HCT116 (cell line): ENCODE data around the gene BCKDHB. TPM values are rescaled to one million over a fixed set of nuclear protein-coding genes. Genes with fewer than 3 reads are reported as not detected.

ENCODE experiments used
- ATAC-seq: fragments of 200-7000 bp; cut with Tn5 transposase; 2 replicates; pipeline ENCODE4 v1.9.1; 2020; ENCODE audit warnings: mild to moderate bottlenecking, moderate library complexity
- BruUV-seq: library from RNA; stranded (reverse); fragments of 400-500 nt; replicated peaks from 2 replicates; lab custom pipeline; 2021; lab: Mats Ljungman, UMichigan
- CTCF ChIA-PET: fragments of 300-600 bp; sonication (Branson Sonifier 250); formaldehyde crosslinking; loops from one replicate; lab custom pipeline; 2021; ENCODE audit warnings: antibody characterized with exemption; lab: Charles Lee
- POLR2A ChIA-PET: fragments of 300-600, 350-600 bp; sonication (Branson Sonifier 250); formaldehyde crosslinking; loops from one replicate; lab custom pipeline; 2021; ENCODE audit warnings: antibody characterized with exemption; lab: Charles Lee
- RAD21 ChIA-PET, 2 experiments: fragments of 300-600 bp; sonication (Branson Sonifier 250); formaldehyde crosslinking; loops; one replicate each; lab custom pipeline; 2023; ENCODE audit warnings: low total read pairs in 2 of 2; ENCODE audit not compliant: uncharacterized antibody in 2 of 2, unreplicated experiment in 2 of 2, low non-redundant PET in 1 of 2; lab: Charles Lee
- DNase-seq: peaks from one replicate; pipeline ENCODE4 v3.0.0-alpha.2; 2010; ENCODE audit warnings: low read depth, low spot score
- H2AFZ ChIP-seq: fragments of 200-600 bp; shearing (Covaris generic), sonication (generic); 2 replicates; pipeline ENCODE4 v1.6.1; 2017; ENCODE audit warnings: low read depth, mixed run types, mixed read lengths, antibody characterized with exemption, low read length; ENCODE audit not compliant: poor library complexity, severe bottlenecking
- H3K27ac ChIP-seq: 2 replicates; pipeline ENCODE4 v1.5.1; 2012; ENCODE audit warnings: low read depth, low read length
- H3K27me3 ChIP-seq: fragments of 200-600 bp; sonication (generic); 2 replicates; pipeline ENCODE4 v1.6.1; 2016; ENCODE audit warnings: mixed run types, low read length, mixed read lengths; ENCODE audit not compliant: insufficient read depth
- H3K36me3 ChIP-seq, 2 experiments: fragments of 200-500 bp in 1 of 2; fragments of 200-600 bp in 1 of 2; sonication (Bioruptor generic) in 1 of 2; sonication (generic) in 1 of 2; 2 replicates each; pipeline versions ENCODE4 v1.5.1 to v1.6.1; 2014 to 2016; ENCODE audit warnings: low read length in 2 of 2, inconsistent platforms in 1 of 2, mixed read lengths in 1 of 2, mixed run types in 1 of 2; ENCODE audit not compliant: insufficient read depth in 2 of 2, control insufficient read depth in 1 of 2
- H3K4me1 ChIP-seq, 2 experiments: fragments of 200-600 bp in 1 of 2; sonication (generic) in 1 of 2; 2 replicates each; pipeline versions ENCODE4 v1.5.1 to v1.6.1; 2012 to 2017; ENCODE audit warnings: low read length in 2 of 2, inconsistent platforms in 1 of 2, mild to moderate bottlenecking in 1 of 2, mixed read lengths in 1 of 2, mixed run types in 1 of 2, moderate library complexity in 1 of 2; ENCODE audit not compliant: insufficient read depth in 2 of 2, control insufficient read depth in 1 of 2
- H3K4me2 ChIP-seq: fragments of 200-600 bp; sonication (generic); 2 replicates; pipeline ENCODE4 v1.6.1; 2017; ENCODE audit warnings: mixed run types, low read length, mixed read lengths
- H3K4me3 ChIP-seq, 2 experiments: fragments of 200-600 bp in 1 of 2; sonication (generic) in 1 of 2; replicated peaks in 1 of 2; 2 replicates each; pipeline ENCODE4 v1.5.1; 2011 to 2016; ENCODE audit warnings: low read length in 2 of 2, control low read depth in 1 of 2, low read depth in 1 of 2, mild to moderate bottlenecking in 1 of 2, mixed read lengths in 1 of 2, mixed run types in 1 of 2
- H3K79me2 ChIP-seq: fragments of 200-600 bp; sonication (generic); 2 replicates; pipeline ENCODE4 v1.6.1; 2017; ENCODE audit warnings: mild to moderate bottlenecking, mixed run types, low read length, moderate library complexity, mixed read lengths; ENCODE audit not compliant: insufficient read depth
- H3K9ac ChIP-seq: fragments of 200-600 bp; sonication (generic); 2 replicates; pipeline ENCODE4 v1.6.1; 2016; ENCODE audit warnings: low read length, mixed read lengths
- H3K9me2 ChIP-seq: fragments of 200-600 bp; sonication (generic), shearing (Covaris generic); 2 replicates; pipeline ENCODE4 v1.6.1; 2017; ENCODE audit warnings: mixed run types, mild to moderate bottlenecking, moderate library complexity; ENCODE audit not compliant: insufficient read depth
- H3K9me3 ChIP-seq, 2 experiments: fragments of 200-500 bp in 1 of 2; fragments of 200-600 bp in 1 of 2; sonication (Bioruptor generic) in 1 of 2; sonication (generic) in 1 of 2; 2 replicates each; pipeline ENCODE4 v1.6.1; 2014 to 2017; ENCODE audit warnings: low read length in 2 of 2, mixed read lengths in 2 of 2, inconsistent platforms in 1 of 2, low read depth in 1 of 2, mild to moderate bottlenecking in 1 of 2, mixed run types in 1 of 2, moderate library complexity in 1 of 2; ENCODE audit not compliant: control insufficient read depth in 1 of 2, insufficient read depth in 1 of 2
- H4K20me1 ChIP-seq: fragments of 200-600 bp; sonication (generic), shearing (Covaris generic); 2 replicates; pipeline ENCODE4 v1.6.1; 2017; ENCODE audit warnings: mixed run types, mild to moderate bottlenecking, moderate library complexity; ENCODE audit not compliant: insufficient read depth
- ATF3 ChIP-seq: IDR thresholded peaks from 2 replicates; pipeline ENCODE4 v1.6.1; 2012
- CBX3 ChIP-seq: IDR thresholded peaks from 2 replicates; pipeline ENCODE4 v1.6.1; 2012; ENCODE audit warnings: low read depth
- EGR1 ChIP-seq: IDR thresholded peaks from 2 replicates; pipeline ENCODE4 v1.6.1; 2012; ENCODE audit warnings: low read depth
- ELF1 ChIP-seq: IDR thresholded peaks from 2 replicates; pipeline ENCODE4 v1.6.1; 2012; ENCODE audit warnings: low read depth, borderline replicate concordance
- EZH2phosphoT487 ChIP-seq: fragments of 200-600 bp; IDR thresholded peaks from 2 replicates; pipeline ENCODE4 v1.6.1; 2018; ENCODE audit warnings: antibody characterized with exemption, borderline replicate concordance
- FOSL1 ChIP-seq: IDR thresholded peaks from 2 replicates; pipeline ENCODE4 v1.6.1; 2012; ENCODE audit warnings: low read depth
- JUND ChIP-seq: IDR thresholded peaks from 2 replicates; pipeline ENCODE4 v1.6.1; 2012
- POLR2A ChIP-seq: IDR thresholded peaks from 2 replicates; pipeline ENCODE4 v1.7.0; 2011; ENCODE audit warnings: borderline replicate concordance; ENCODE audit not compliant: insufficient read depth, insufficient read length; ENCODE audit errors: extremely low read depth
- POLR2AphosphoS5 ChIP-seq: IDR thresholded peaks from 2 replicates; pipeline ENCODE4 v1.6.1; 2011; ENCODE audit warnings: mild to moderate bottlenecking, low read depth, low read length, moderate library complexity
- RAD21 ChIP-seq: IDR thresholded peaks from 2 replicates; pipeline ENCODE4 v1.6.1; 2012; ENCODE audit warnings: low read depth, mild to moderate bottlenecking
- REST ChIP-seq: IDR thresholded peaks from 2 replicates; pipeline ENCODE4 v1.6.1; 2012; ENCODE audit warnings: low read depth
- SIN3A ChIP-seq: IDR thresholded peaks from 2 replicates; pipeline ENCODE4 v1.6.1; 2012; ENCODE audit warnings: low read depth
- SP1 ChIP-seq: IDR thresholded peaks from 2 replicates; pipeline ENCODE4 v1.6.1; 2012; ENCODE audit warnings: low read depth
- SRF ChIP-seq: IDR thresholded peaks from 2 replicates; pipeline ENCODE4 v1.6.1; 2012; ENCODE audit warnings: low read depth
- TCF7L2 ChIP-seq: IDR thresholded peaks from 2 replicates; pipeline ENCODE4 v1.7.0; 2011; ENCODE audit warnings: borderline replicate concordance, inconsistent platforms; ENCODE audit not compliant: insufficient read depth, insufficient read length; ENCODE audit errors: extremely low read depth
- ZFX ChIP-seq: fragments of 450-650 bp; IDR thresholded peaks from 2 replicates; pipeline ENCODE4 v1.6.1; 2017
- ZNF274 ChIP-seq: fragments of 200-500 bp; sonication (Bioruptor generic); IDR thresholded peaks from 2 replicates; pipeline ENCODE4 v1.6.1; 2014; ENCODE audit warnings: mild to moderate bottlenecking, low read depth, low read length, inconsistent platforms
- intact Hi-C: fragments of 100-400 bp; cut with micrococcal nuclease; formaldehyde crosslinking; loops from 2 replicates; pipeline ENCODE4 v1.10.0; 2022
- total RNA-seq: library from RNA; stranded (reverse); gene quantifications from one replicate; pipeline ENCODE4 v1.2.1, GENCODE V29; 2021; ENCODE audit not compliant: unreplicated experiment

BCKDHB gene
- total RNA-seq, 1 experiment from 2014 or later = 11.2 TPM

GRCh38 chr6:80245043-80245442 is 138.6 kb downstream of the BCKDHB start:
- CTCF ChIA-PET = no interaction called here
- no peak overlapping the region for H2AFZ ChIP-seq
- H3K27ac ChIP-seq = no peak overlapping the region
- H3K27me3 ChIP-seq = no peaks in the 10 kb centered on the region
- TF ChIP-seq POLR2AphosphoS5 (no peak), TCF7L2 (no peak), SRF (no peak), SIN3A (no peak), POLR2A (no peak), CBX3 (no peak), EGR1 (no peak), SP1 (no peak), ZNF274 (no peak), FOSL1 (no peak), ZFX (no peak), REST (no peak), EZH2phosphoT487 (no peak), JUND (no peak), RAD21 (no peak), ELF1 (no peak), ATF3 (no peak)
- POLR2A ChIA-PET = no interaction called here
- no peaks in the 10 kb centered on the region for H3K79me2 ChIP-seq
- no peaks in the 10 kb centered on the region for H3K4me1 ChIP-seq
- RAD21 ChIA-PET = no interaction called here
- H3K9me2 ChIP-seq = no peaks in the 10 kb centered on the region
- H3K4me3 ChIP-seq = no peak overlapping the region
- H3K9ac ChIP-seq = no peak overlapping the region
- H3K9me3 ChIP-seq = no peaks in the 10 kb centered on the region
- no peaks in the 10 kb centered on the region for H3K36me3 ChIP-seq
- intact Hi-C loops = no loop called here
- no peak overlapping the region for H3K4me2 ChIP-seq
- DNase-seq = no peak
- no TSS peak for BruUV-seq
- ATAC-seq = no peak
- no peaks in the 10 kb centered on the region for H4K20me1 ChIP-seq
